ENCODE results near the gene AFAP1L1. TPM values are rescaled to one million over a fixed set of nuclear protein-coding genes. Genes with fewer than 3 reads are reported as not detected.
"Not testable (repeated sequence)": the region's sequence is repeated elsewhere in the genome, so short reads cannot be mapped to it uniquely, and the experiment has no call there.

The AFAP1L1 gene
- total RNA-seq, 1 experiment from 2014 or later: 15.2 TPM

- in situ Hi-C loops (cut with HindIII; ENCODE audit: low pct_unique_long_range_greater_than_20kb, low sequenced_read_pairs): no loop called here
- Histone ChIP-seq H3K4me1 (ENCODE audit: control insufficient read depth, insufficient read depth, low read length) (no peaks in the 10 kb centered on the region), H3K9me3 (ENCODE audit: control insufficient read depth, insufficient read depth, low read depth, low read length) (no peaks in the 10 kb centered on the region), H3K36me3 (ENCODE audit: control insufficient read depth, insufficient read depth, low read length) (no peaks in the 10 kb centered on the region), H3K27me3 (ENCODE audit: control insufficient read depth, insufficient read depth, low read length) (no peaks in the 10 kb centered on the region), H3K27ac (ENCODE audit: low read length) (no peak overlapping the region), H3K4me3 (ENCODE audit: low read depth in 2 of 2, low read length in 2 of 2) (no peak overlapping the region)
- no peak for ATAC-seq
- no TSS peak for BruUV-seq (replicated peaks)
- TF ChIP-seq TCF7L2 (IDR thresholded peaks at IDR 0.05; ENCODE audit: low read depth, low read length) (no peak), POLR2AphosphoS5 (IDR thresholded peaks at IDR 0.05; ENCODE audit: low read depth, low read length) (no peak), REST (IDR thresholded peaks at IDR 0.05; ENCODE audit: insufficient read depth in 1 of 2, low read depth in 2 of 2, low read length in 1 of 2) (no peak)
- ChIA-PET POLR2A (no interaction called here), CTCF (no interaction called here)
- intact Hi-C loops (cut with micrococcal nuclease; ENCODE audit: unreplicated experiment): no loop called here
- DNase-seq (ENCODE audit: low read depth, low spot score): no peak
These were observed 117.0 kb downstream of the AFAP1L1 start for GRCh38 chr5:149388498-149389190.

- H3K36me3 ChIP-seq (ENCODE audit: control insufficient read depth, insufficient read depth, low read length): no peaks in the 10 kb centered on the region
- intact Hi-C loops (cut with micrococcal nuclease; ENCODE audit: unreplicated experiment): no loop called here
- POLR2A ChIA-PET: interaction anchor here (0.6 to 0.7 kb wide), 3 partner anchors 11 to 335 kb away, joined by 3 to 5 read pairs (median 3); no protein-coding TSS in a partner anchor
- no peaks in the 10 kb centered on the region for H3K4me1 ChIP-seq (ENCODE audit: control insufficient read depth, insufficient read depth, low read length)
- ATAC-seq: no peak
- no peak overlapping the region for H3K4me3 ChIP-seq (ENCODE audit: low read depth in 2 of 2, low read length in 2 of 2)
- CTCF ChIA-PET: interaction anchor here (0.6 kb wide), 1 partner anchor 265 kb away, joined by 3 read pairs; no protein-coding TSS in a partner anchor
- H3K27me3 ChIP-seq (ENCODE audit: control insufficient read depth, insufficient read depth, low read length): no peaks in the 10 kb centered on the region
- no TSS peak for BruUV-seq (replicated peaks)
- TF ChIP-seq TCF7L2 (IDR thresholded peaks at IDR 0.05; ENCODE audit: low read depth, low read length): no peak
- no peak for TF ChIP-seq REST (IDR thresholded peaks at IDR 0.05; ENCODE audit: insufficient read depth in 1 of 2, low read depth in 2 of 2, low read length in 1 of 2)
- H3K9me3 ChIP-seq (ENCODE audit: control insufficient read depth, insufficient read depth, low read depth, low read length): no peaks in the 10 kb centered on the region
- H3K27ac ChIP-seq (ENCODE audit: low read length): no peak overlapping the region
- in situ Hi-C loops (cut with HindIII; ENCODE audit: low pct_unique_long_range_greater_than_20kb, low sequenced_read_pairs): no loop called here
- DNase-seq (ENCODE audit: low read depth, low spot score): no peak
These were observed 118.2 kb downstream of the AFAP1L1 start for GRCh38 chr5:149389552-149390495.

- BruUV-seq (replicated peaks); CTCF ChIA-PET; in situ Hi-C loops (cut with HindIII; ENCODE audit: low pct_unique_long_range_greater_than_20kb, low sequenced_read_pairs); intact Hi-C loops (cut with micrococcal nuclease; ENCODE audit: unreplicated experiment); H3K27ac ChIP-seq (ENCODE audit: low read length); DNase-seq (ENCODE audit: low read depth, low spot score); H3K4me3 ChIP-seq (ENCODE audit: low read depth in 2 of 2, low read length in 2 of 2); H3K4me1 ChIP-seq (ENCODE audit: control insufficient read depth, insufficient read depth, low read length); ATAC-seq; H3K9me3 ChIP-seq (ENCODE audit: control insufficient read depth, insufficient read depth, low read depth, low read length); H3K27me3 ChIP-seq (ENCODE audit: control insufficient read depth, insufficient read depth, low read length); H3K36me3 ChIP-seq (ENCODE audit: control insufficient read depth, insufficient read depth, low read length): not testable (repeated sequence)
- POLR2A ChIA-PET: interaction anchor here (0.6 kb wide), 1 partner anchor 31 kb away, joined by 3 read pairs; no protein-coding TSS in a partner anchor
These were observed 119.4 kb downstream of the AFAP1L1 start for GRCh38 chr5:149391076-149391475.
